H7 (cell line): ENCODE results near the gene POLR1A. TPM values are rescaled to one million over a fixed set of nuclear protein-coding genes. Genes with fewer than 3 reads are reported as not detected.

ENCODE experiments used
- DNase-seq: peaks from one replicate; pipeline ENCODE4 v3.0.0; 2012
- H3K27me3 ChIP-seq: 2 replicates; pipeline ENCODE4 v1.6.0; 2011; ENCODE audit warnings: mild to moderate bottlenecking, low read length; ENCODE audit not compliant: control insufficient read depth, insufficient read depth
- H3K36me3 ChIP-seq: replicated peaks from 2 replicates; pipeline ENCODE4 v1.5.1; 2011; ENCODE audit warnings: low read length; ENCODE audit not compliant: control insufficient read depth, insufficient read depth
- H3K4me3 ChIP-seq: 2 replicates; pipeline ENCODE4 v1.5.1; 2011; ENCODE audit warnings: low read depth, mild to moderate bottlenecking, control low read depth, low read length, moderate library complexity; ENCODE audit not compliant: insufficient read depth
- total RNA-seq: library from RNA; depleted of rRNA; stranded (reverse); fragments of >200 nt; shearing (Covaris generic); gene quantifications from 2 replicates; pipeline ENCODE4 v1.2.3, GENCODE V29; 2014

The POLR1A gene
- total RNA-seq, 1 experiment from 2014 or later, result 19.9 TPM

DNA sequence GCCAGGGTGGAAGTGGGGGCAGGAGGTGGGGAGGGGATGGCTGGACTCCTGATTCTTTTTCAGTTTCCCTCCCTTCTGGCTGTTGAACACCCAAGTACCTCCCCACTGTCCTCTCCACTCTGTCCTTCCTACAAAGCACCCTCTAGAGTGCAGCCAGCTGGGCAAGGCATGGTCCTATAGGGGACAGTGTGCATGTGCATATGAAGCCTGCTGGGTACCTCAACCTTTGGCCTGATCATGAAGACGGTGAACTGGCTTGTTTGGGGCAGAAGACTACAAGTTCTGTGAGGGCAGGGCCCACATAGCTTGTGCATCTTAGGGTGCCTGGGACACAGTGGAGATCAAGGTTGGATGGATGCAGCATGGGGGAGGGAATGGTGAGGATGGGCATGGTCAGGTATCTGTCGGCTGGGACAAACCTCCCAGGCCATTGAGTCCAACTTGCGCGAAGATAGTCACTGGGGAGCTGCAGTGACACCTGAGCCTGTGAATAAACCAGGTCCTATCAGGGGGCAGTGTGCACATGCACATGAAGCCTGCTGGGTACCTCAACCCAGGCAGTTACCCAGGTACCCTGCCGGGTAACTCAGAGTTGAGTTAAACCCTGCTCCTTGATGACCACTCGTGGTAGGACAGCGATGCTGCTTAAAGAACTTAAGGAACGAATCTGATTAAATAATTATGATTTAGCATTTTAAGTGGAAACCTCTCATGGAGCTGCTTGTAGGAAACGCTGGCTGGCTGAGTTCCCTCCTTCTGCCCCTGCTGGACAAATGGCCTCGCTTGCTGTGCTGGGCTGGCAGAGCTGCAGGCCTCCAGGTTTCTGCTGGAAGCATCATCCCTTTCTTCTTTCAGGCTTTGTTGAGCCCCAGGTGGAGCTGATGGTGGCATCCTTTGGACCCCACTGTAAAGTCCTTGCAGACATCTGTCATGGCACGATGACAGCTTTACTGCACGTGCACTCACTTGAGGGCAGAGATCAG lies 84.0 kb downstream of the POLR1A start:
- DNase-seq, result peak; percentile 60
- Histone ChIP-seq H3K4me3 (no peak overlapping the region), H3K27me3 (no peaks in the 10 kb centered on the region)

DNA sequence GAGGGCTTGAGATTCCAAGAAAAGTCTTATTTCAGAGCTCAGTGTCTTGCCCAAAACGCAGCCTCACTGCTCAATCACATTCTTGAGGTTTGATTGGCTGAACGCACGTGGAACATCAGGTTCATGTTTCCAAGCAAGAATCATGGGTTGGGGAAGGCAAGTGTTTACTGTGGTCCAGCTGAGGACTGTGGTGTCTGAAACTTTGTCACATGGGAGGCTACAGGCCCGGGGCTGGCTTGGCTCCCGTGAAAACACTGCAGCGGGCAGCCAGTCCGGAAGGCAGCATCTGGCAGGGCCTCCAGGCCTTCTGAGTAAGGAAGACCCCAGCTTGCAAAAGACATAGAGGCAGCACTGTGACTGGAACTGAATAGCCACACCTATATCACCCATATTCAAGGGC lies 84.7 kb downstream of the POLR1A start:
- Histone ChIP-seq H3K36me3 (peaks cover 3% of the 10 kb centered on the region), H3K27me3 (no peaks in the 10 kb centered on the region), H3K4me3 (no peak overlapping the region)
- no peak for DNase-seq

More for the DNA sequence above, 84.0 kb downstream of the POLR1A start:
- H3K36me3 ChIP-seq, result peaks cover 6% of the 10 kb centered on the region

DNA sequence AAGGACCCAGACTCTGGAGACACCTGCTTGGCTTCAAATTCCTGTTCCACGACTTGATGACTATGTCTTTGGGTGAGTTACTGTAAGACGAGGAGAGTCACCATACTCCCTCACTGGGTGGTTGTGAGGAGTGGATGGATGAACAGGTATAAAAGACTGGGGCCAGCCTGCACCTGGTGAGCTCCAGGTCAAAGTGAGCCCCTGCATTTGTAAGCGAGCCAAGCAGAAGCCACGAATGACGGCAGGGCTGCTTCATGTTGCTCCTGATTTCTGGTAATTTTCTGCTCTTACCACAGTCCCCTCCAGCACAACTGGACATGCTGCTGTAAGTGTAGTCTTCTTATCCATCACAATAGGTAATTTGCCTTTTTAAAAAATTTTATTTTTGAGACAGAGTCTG lies 86.6 kb downstream of the POLR1A start:
- H3K27me3 ChIP-seq, result no peaks in the 10 kb centered on the region
- peak; percentile 21 for DNase-seq
- H3K4me3 ChIP-seq, result no peak overlapping the region
- no peaks in the 10 kb centered on the region for H3K36me3 ChIP-seq

DNA sequence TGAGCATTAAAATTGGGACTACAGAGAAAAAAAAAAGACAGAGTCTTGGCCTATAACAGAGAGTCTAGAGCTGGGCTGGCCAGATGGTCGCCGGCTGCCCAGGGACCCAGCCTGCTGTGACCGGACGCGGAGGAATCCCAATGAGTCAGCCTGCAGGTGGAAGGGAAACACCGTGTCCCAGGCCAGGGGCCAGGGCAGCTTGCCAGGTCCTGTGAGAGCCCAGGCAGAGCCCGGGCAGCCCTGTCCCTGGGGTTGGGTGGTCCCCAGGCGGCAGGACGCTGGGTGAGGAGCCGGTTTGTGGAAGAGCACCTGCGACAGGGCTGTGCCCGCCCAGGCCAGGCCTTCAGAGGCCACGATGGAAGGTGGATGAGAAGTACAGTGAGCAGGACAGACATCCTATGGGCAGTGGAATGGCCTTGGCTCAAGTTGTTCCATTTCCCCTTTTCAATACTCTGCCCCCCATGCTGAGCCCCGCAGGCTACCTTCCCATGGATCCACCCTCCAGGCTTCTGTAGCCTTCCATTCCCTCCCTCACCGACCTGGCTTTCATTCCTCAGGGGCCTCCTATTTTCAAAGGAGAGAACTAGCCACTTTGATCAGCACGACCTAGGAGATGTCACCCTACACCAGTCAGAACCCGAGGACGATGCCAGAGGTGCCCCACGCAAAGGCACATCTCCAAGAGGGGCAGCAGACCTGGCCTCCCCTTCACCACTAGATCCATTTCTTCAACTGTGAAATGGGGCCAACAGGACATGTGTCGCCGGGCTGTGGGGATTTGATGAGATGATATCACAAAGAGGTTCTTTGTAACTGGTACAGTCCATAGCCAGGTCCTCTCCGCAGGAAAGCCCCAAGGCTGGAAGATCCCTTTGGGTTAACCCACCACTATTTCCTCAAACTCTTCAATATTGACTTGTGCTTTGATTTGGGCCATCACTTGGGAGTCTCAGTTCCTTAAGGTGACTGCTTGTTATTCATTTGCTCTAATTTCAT lies 87.5 kb downstream of the POLR1A start:
- Histone ChIP-seq H3K4me3 (no peak overlapping the region), H3K36me3 (no peaks in the 10 kb centered on the region), H3K27me3 (no peaks in the 10 kb centered on the region)
- DNase-seq, result peak; percentile 57

DNA sequence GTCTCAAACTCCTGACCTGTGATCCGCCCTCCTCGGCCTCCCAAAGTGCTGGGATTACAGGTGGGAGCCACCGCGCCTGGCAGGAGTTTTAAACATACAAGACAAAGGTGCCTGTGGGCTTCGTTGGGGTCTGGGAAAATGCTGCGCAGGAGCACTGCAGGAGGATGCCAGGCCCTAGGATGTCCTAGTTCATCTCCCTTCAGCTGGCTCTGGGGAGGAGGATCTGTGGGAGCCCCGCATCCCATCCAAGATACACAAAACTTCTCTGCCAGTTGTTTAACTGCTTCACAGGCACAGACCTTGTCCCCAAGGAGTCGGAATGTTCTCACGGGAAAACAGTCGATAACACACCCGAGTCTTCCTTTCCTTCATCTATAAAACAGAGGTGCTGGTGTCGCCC lies 89.1 kb downstream of the POLR1A start:
- H3K4me3 ChIP-seq, result no peak overlapping the region
- no peak for DNase-seq
- H3K27me3 ChIP-seq, result no peaks in the 10 kb centered on the region
- H3K36me3 ChIP-seq, result no peaks in the 10 kb centered on the region

DNA sequence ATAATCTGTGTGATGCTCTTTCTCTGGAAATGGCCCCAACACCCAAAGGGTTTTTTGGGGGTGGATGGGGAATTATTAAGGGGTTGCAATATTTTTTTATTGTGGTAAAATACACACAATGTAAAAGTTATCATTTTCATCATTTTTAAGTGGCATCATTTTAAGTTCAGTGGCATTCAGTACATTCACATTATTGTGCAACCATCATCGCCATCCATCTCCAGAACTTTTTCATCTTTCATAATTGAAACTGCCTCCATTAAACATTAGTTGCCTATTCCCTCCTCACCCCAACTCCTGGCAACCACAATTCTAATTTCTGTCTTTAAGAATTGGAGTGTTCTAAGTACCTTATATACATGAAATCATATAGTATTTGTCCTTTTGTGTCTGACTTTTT lies 90.0 kb downstream of the POLR1A start:
- Histone ChIP-seq H3K4me3 (no peak overlapping the region), H3K36me3 (no peaks in the 10 kb centered on the region), H3K27me3 (no peaks in the 10 kb centered on the region)
- DNase-seq, result no peak

DNA sequence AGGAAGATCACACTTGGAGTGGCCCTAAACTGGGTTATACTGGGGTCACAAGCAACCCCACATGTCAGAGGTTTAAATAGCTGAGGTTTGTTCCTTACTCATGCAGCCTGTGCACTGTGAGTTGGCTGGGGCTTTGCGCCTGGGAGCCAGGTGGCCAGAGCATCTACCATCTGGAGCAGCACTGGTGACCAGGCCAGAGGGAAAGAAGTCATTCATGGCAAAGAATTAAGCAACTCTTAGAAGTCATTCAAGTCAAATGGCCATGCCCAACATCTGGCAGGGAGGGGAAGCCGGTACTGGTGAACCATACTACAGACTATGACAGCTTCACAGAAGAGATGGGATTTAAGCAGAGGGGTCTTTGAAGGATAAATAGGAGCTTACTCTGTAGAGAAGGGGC lies 90.7 kb downstream of the POLR1A start:
- Histone ChIP-seq H3K4me3 (no peak overlapping the region), H3K27me3 (no peaks in the 10 kb centered on the region), H3K36me3 (no peaks in the 10 kb centered on the region)
- no peak for DNase-seq

DNA sequence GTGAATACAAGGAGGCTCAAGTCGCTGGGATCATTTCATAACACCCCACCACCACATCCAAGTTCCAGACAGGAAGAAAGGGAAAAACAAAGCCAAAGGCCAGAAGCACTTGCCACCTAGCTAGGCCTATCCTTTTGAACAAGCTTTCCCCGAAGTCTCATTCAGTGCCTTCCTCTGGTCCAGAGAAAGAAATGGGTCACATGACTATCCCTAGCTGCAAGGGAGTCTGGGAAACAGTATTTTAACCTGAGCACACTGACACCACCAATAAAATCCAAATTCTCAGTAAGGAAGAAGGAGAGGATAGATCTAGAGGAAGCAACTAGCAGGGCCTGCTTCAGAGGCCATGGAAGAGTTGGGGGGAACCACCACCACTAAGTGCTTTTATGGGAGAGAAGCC lies 91.2 kb downstream of the POLR1A start:
- Histone ChIP-seq H3K4me3 (no peak overlapping the region), H3K36me3 (no peaks in the 10 kb centered on the region), H3K27me3 (no peaks in the 10 kb centered on the region)
- no peak for DNase-seq

DNA sequence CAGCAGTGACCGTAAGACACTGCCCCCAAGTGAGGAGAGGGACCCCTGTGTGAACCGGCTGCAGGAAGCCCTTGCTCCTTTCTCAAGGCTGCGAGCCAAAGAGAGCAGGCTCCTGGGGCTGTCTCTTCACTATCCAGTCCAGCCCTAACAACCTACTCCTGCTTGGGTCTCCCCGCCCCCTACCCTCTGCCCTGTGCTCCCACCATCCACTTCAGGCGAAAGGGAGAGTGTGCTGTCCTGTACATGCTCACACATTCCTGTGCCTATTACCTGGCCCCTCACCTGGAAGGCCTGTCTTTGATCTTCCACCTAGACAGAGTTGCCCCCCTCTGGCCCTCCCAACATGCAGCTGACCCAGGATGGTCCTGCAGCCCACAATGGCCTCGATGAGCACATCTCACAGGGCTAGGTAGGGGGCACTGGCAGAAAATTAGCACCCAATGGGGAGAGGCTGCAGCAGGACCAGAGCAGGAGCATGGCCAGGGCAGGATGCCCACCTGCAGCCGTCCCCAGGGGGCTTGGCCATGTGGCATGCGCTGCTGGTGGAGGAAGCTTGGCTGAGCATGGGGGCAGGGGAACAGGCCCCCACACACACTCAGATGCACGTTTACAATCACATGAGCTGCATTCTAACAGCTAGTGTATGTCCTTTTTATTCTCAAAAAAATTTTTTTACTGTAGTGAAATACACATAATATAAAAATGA lies 93.5 kb downstream of the POLR1A start:
- Histone ChIP-seq H3K27me3 (no peaks in the 10 kb centered on the region), H3K4me3 (no peak overlapping the region), H3K36me3 (no peaks in the 10 kb centered on the region)
- peak; percentile 58 for DNase-seq

DNA sequence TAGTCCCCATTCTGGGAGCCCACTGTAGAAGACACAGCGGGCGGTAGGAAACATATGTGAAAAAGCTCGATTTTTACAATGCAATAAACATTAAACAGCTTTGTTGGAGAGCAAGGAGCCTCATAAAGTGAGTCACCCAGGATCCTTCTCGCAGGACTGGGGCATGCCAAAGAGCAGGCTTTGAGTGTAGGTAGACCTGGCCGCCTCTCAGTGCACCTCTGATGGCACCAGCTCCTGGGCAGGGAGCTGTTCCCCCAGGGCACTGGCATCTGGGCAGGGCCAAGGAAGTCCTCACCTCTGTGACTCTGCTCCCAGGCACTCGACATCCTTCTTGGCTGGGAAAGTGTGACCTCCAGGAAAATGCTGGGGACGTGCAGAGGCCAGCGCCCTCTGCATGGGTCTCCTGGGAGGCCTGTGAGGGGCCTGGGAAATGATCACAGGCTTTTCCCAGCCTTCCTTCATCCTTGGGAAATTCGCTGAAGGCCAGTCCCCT lies 94.2 kb downstream of the POLR1A start:
- Histone ChIP-seq H3K36me3 (no peaks in the 10 kb centered on the region), H3K27me3 (no peaks in the 10 kb centered on the region), H3K4me3 (no peak overlapping the region)
- no peak for DNase-seq

DNA sequence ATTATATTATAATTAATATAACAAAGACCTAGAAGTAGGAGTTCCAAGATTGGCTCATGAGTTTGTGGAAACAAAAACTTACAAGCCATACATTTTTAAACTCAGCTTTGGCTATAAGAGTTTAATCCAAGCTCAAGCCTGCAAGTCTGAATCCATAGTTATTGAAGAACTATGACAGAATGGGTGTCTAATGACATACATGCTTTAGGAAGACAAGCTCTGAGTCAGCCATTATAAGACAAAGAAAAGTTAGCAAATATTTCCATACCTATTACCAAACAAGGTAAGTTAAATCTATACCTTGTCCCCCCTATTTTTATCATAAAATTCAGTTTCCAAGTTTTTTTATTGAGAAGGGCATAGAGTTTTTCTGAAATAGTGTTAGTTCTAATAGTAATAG lies 95.6 kb downstream of the POLR1A start:
- no peak for DNase-seq
- Histone ChIP-seq H3K27me3 (no peaks in the 10 kb centered on the region), H3K36me3 (no peaks in the 10 kb centered on the region), H3K4me3 (no peak overlapping the region)

DNA sequence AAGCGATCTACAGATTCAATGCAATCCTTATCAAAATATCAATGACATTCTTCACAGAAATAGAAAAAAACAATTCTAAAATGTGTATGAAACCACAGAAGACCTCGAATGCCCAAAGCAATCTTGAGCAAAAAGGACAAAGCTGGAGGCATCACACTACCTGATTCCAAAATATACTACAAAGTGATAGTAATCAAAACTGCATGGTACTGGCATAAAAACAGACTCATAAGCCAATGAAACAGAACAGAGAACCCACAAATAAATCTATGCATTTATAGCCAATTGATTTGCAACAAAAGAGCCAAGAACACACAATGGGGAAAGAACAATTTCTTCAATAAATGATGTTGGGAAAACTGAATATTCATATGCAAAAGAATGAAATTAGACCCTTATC lies 99.2 kb downstream of the POLR1A start:
- no peaks in the 10 kb centered on the region for H3K36me3 ChIP-seq
- no peak overlapping the region for H3K4me3 ChIP-seq
- no peaks in the 10 kb centered on the region for H3K27me3 ChIP-seq
- no peak for DNase-seq

DNA sequence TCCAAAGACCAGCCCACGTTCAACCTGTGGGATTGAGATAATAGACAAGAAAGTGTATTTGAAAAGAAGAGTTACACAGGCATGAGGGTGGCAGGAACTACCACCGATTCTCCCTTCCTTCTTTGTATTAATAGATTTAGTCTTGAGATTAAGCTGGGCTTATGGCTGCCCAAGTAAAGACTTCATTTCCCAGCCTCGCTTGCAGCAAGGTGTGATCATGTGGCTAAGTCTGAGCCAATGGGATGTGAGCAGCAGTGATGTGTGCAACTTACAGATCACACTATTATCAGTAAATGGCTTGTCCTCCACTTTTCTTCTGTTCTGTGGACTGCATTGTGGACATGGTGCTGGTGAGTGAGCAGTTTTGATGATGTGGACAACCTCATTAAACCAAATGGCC lies 101.7 kb downstream of the POLR1A start:
- no peaks in the 10 kb centered on the region for H3K36me3 ChIP-seq
- no peaks in the 10 kb centered on the region for H3K27me3 ChIP-seq
- no peak for DNase-seq
- no peak overlapping the region for H3K4me3 ChIP-seq

DNA sequence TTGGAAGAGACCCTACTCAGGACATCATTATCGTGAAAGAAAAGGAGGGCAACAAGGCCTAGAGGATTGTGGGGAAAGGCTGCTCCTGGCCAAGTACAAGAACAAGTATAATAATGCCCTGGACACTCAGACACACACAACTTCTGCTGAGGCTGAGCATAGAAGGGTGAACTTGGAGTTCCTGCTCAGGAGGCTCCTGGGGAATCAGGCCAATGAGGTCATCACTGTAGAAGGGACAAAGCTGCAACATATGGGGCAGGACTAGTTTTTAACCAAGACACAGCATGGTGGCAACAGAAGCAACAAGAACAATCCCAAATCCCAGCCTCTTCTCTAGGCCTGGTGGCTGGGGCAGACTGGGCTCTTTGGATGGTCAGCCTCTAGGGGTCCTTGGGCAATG lies 102.6 kb downstream of the POLR1A start:
- H3K36me3 ChIP-seq, result no peaks in the 10 kb centered on the region
- H3K4me3 ChIP-seq, result no peak overlapping the region
- no peak for DNase-seq
- H3K27me3 ChIP-seq, result no peaks in the 10 kb centered on the region
